ENCODE measurements around the gene TNS1. TPM values are rescaled to one million over a fixed set of nuclear protein-coding genes. Genes with fewer than 3 reads are reported as not detected.

Gene TNS1
- total RNA-seq, 2 experiments from 2014 or later: 0.15 to 0.61 TPM

GRCh38 chr2:217847552-217848350, 155.0 kb downstream of the TNS1 start:
- CTCF ChIA-PET: no interaction called here
- POLR2A ChIA-PET: no interaction called here

GRCh38 chr2:217847115-217847514, 155.7 kb downstream of the TNS1 start:
- CTCF ChIA-PET: no interaction called here
- POLR2A ChIA-PET: no interaction called here

GRCh38 chr2:217846321-217846743, 156.5 kb downstream of the TNS1 start:
- ChIA-PET POLR2A (no interaction called here), CTCF (no interaction called here)

GRCh38 chr2:217845301-217845700, 157.5 kb downstream of the TNS1 start:
- POLR2A ChIA-PET: no interaction called here
- CTCF ChIA-PET: no interaction called here

GRCh38 chr2:217844696-217845095, 158.1 kb downstream of the TNS1 start:
- ChIA-PET POLR2A (no interaction called here), CTCF (no interaction called here)

- CTCF ChIA-PET: interaction anchor here (0.6 kb wide), 1 partner anchor 737 kb away, joined by 4 read pairs; no protein-coding TSS in a partner anchor
These were observed 159.5 kb downstream of the TNS1 start for GRCh38 chr2:217843324-217843723.

GRCh38 chr2:217842017-217842416, 160.8 kb downstream of the TNS1 start:
- POLR2A ChIA-PET: no interaction called here

More at GRCh38 chr2:217843324-217843723, 159.5 kb downstream of the TNS1 start:
- POLR2A ChIA-PET: no interaction called here

GRCh38 chr2:217840522-217840921, 162.3 kb downstream of the TNS1 start:
- CTCF ChIA-PET: no interaction called here
- POLR2A ChIA-PET: no interaction called here

More at GRCh38 chr2:217842017-217842416, 160.8 kb downstream of the TNS1 start:
- CTCF ChIA-PET: no interaction called here

- ChIA-PET POLR2A (no interaction called here), CTCF (interaction anchor here (1.0 kb wide), 1 partner anchor 229 kb away, joined by 3 read pairs; the partner anchor contains the start of gene RUFY4)
These were observed 163.1 kb downstream of the TNS1 start for GRCh38 chr2:217839750-217840107.

- ChIA-PET CTCF (interaction anchor here (1.0 kb wide), 1 partner anchor 230 kb away, joined by 3 read pairs; the partner anchor contains the start of gene RUFY4), POLR2A (no interaction called here)
These were observed 163.6 kb downstream of the TNS1 start for GRCh38 chr2:217839073-217839749.

- ChIA-PET POLR2A (no interaction called here), CTCF (interaction anchor here (1.1 kb wide), 1 partner anchor 53 kb away, joined by 3 read pairs; no protein-coding TSS in a partner anchor)
These were observed 164.4 kb downstream of the TNS1 start for GRCh38 chr2:217838409-217838831.

- POLR2A ChIA-PET: no interaction called here
- CTCF ChIA-PET: interaction anchor here (1.1 kb wide), 1 partner anchor 52 kb away, joined by 3 read pairs; no protein-coding TSS in a partner anchor
These were observed 165.3 kb downstream of the TNS1 start for GRCh38 chr2:217837530-217837929.

GRCh38 chr2:217836901-217837491, 165.8 kb downstream of the TNS1 start:
- ChIA-PET POLR2A (no interaction called here), CTCF (no interaction called here)

- ChIA-PET POLR2A (no interaction called here), CTCF (interaction anchor here (1.1 kb wide), 1 partner anchor 47 kb away, joined by 4 read pairs; no protein-coding TSS in a partner anchor)
These were observed 166.6 kb downstream of the TNS1 start for GRCh38 chr2:217835931-217836891.

- ChIA-PET POLR2A (no interaction called here), CTCF (no interaction called here)
These were observed 167.9 kb downstream of the TNS1 start for GRCh38 chr2:217834744-217835513.

- POLR2A ChIA-PET: no interaction called here
- CTCF ChIA-PET: no interaction called here
These were observed 168.7 kb downstream of the TNS1 start for GRCh38 chr2:217834057-217834620.

GRCh38 chr2:217833439-217833838, 169.4 kb downstream of the TNS1 start:
- POLR2A ChIA-PET: no interaction called here
- CTCF ChIA-PET: no interaction called here

- CTCF ChIA-PET: interaction anchor here (1.0 kb wide), 1 partner anchor 18 kb away, joined by 3 read pairs; no protein-coding TSS in a partner anchor
These were observed 169.8 kb downstream of the TNS1 start for GRCh38 chr2:217832987-217833386.

More at GRCh38 chr2:217832987-217833386, 169.8 kb downstream of the TNS1 start:
- POLR2A ChIA-PET: no interaction called here
